GM18505 (cell line): ENCODE results near the gene OCA2.
"Not testable (repeated sequence)": the region's sequence is repeated elsewhere in the genome, so short reads cannot be mapped to it uniquely, and the experiment has no call there.

ENCODE experiments used
- ATAC-seq: cut with Tn5 transposase; IDR thresholded peaks from one replicate; pipeline ENCODE4 v1.9.1; 2021; ENCODE audit not compliant: unreplicated experiment
- POLR2A ChIP-seq: IDR thresholded peaks from 4 replicates; pipeline ENCODE4 v1.6.1; 2011; ENCODE audit warnings: borderline replicate concordance; ENCODE audit not compliant: insufficient read depth, insufficient read length; ENCODE audit errors: extremely low read depth

The OCA2 gene

GRCh38 chr15:27955087-27955486 lies 144.0 kb downstream of the OCA2 start:
- TF ChIP-seq POLR2A: no peak
- no peak for ATAC-seq

- not testable (repeated sequence) for ATAC-seq
Measured at GRCh38 chr15:27952593-27952992, 146.5 kb downstream of the OCA2 start.

- ATAC-seq: no peak
- TF ChIP-seq POLR2A: no peak
Measured at GRCh38 chr15:27951191-27951890, 147.8 kb downstream of the OCA2 start.

GRCh38 chr15:27949089-27949488 lies 150.0 kb downstream of the OCA2 start:
- no peak for ATAC-seq
- TF ChIP-seq POLR2A: no peak

- no peak for TF ChIP-seq POLR2A
Measured at GRCh38 chr15:27939246-27939645, 159.9 kb downstream of the OCA2 start.

GRCh38 chr15:27937851-27938250 lies 161.3 kb downstream of the OCA2 start:
- ATAC-seq: no peak
- no peak for TF ChIP-seq POLR2A

More at GRCh38 chr15:27939246-27939645, 159.9 kb downstream of the OCA2 start:
- no peak for ATAC-seq

- ATAC-seq: no peak
- no peak for TF ChIP-seq POLR2A
Measured at GRCh38 chr15:27936164-27936563, 163.0 kb downstream of the OCA2 start.

- ATAC-seq: no peak
- no peak for TF ChIP-seq POLR2A
Measured at GRCh38 chr15:27935328-27935727, 163.8 kb downstream of the OCA2 start.

- TF ChIP-seq POLR2A: no peak
- ATAC-seq: no peak
Measured at GRCh38 chr15:27934782-27935181, 164.3 kb downstream of the OCA2 start.

- ATAC-seq: no peak
Measured at GRCh38 chr15:27933562-27933961, 165.6 kb downstream of the OCA2 start.

GRCh38 chr15:27932600-27932999 lies 166.5 kb downstream of the OCA2 start:
- TF ChIP-seq POLR2A: no peak
- ATAC-seq: no peak

More at GRCh38 chr15:27933562-27933961, 165.6 kb downstream of the OCA2 start:
- no peak for TF ChIP-seq POLR2A

GRCh38 chr15:27928386-27928785 lies 170.7 kb downstream of the OCA2 start:
- TF ChIP-seq POLR2A: no peak
- no peak for ATAC-seq

GRCh38 chr15:27912283-27912682 lies 186.8 kb downstream of the OCA2 start:
- TF ChIP-seq POLR2A: no peak
- no peak for ATAC-seq

- no peak for ATAC-seq
- TF ChIP-seq POLR2A: no peak
Measured at GRCh38 chr15:27906802-27907201, 192.3 kb downstream of the OCA2 start.

GRCh38 chr15:27903405-27903804 lies 195.7 kb downstream of the OCA2 start:
- TF ChIP-seq POLR2A: no peak
- no peak for ATAC-seq
